Fibroblast of lung (primary cell): ENCODE data around the gene ECSCR. TPM values are rescaled to one million over a fixed set of nuclear protein-coding genes. Genes with fewer than 3 reads are reported as not detected.

Experiments
- DNase-seq, 2 donors: peaks; one replicate each; pipeline versions ENCODE4 v3.0.0 to v3.0.0-alpha.2; 2010; ENCODE audit warnings: low read depth in 2 of 2
- H2AFZ ChIP-seq: 2 replicates; pipeline ENCODE4 v1.5.1; 2012; ENCODE audit warnings: low read length, control low read depth, inconsistent platforms
- H3K27ac ChIP-seq: 2 replicates; pipeline ENCODE4 v1.5.1; 2011; ENCODE audit warnings: low read length, control low read depth; ENCODE audit not compliant: insufficient read depth
- H3K27me3 ChIP-seq: 2 replicates; pipeline ENCODE4 v1.5.1; 2011; ENCODE audit warnings: mild to moderate bottlenecking, low read length; ENCODE audit not compliant: control insufficient read depth, insufficient read depth
- H3K36me3 ChIP-seq: 2 replicates; pipeline ENCODE4 v1.5.1; 2011; ENCODE audit warnings: low read length; ENCODE audit not compliant: control insufficient read depth, insufficient read depth
- H3K4me1 ChIP-seq: 2 replicates; pipeline ENCODE4 v1.5.1; 2011; ENCODE audit warnings: low read length; ENCODE audit not compliant: control insufficient read depth, insufficient read depth; ENCODE audit errors: extremely low read depth
- H3K4me2 ChIP-seq: 2 replicates; pipeline ENCODE4 v1.5.1; 2011; ENCODE audit warnings: low read length, control low read depth; ENCODE audit not compliant: insufficient read depth; ENCODE audit errors: extremely low read depth
- H3K4me3 ChIP-seq, 4 experiments: fragments of 200-600 bp in 1 of 4; sonication (generic) in 1 of 4; replicated peaks in 1 of 4; 2 replicates each; pipeline ENCODE4 v1.5.1; 2011 to 2016; ENCODE audit warnings: low read length in 4 of 4, low read depth in 3 of 4, mild to moderate bottlenecking in 3 of 4, control low read depth in 2 of 4, inconsistent platforms in 1 of 4, mixed read lengths in 1 of 4; ENCODE audit not compliant: insufficient read depth in 1 of 4; ENCODE audit errors: control extremely low read depth in 1 of 4
- H3K79me2 ChIP-seq: 2 replicates; pipeline ENCODE4 v1.5.1; 2012; ENCODE audit warnings: mild to moderate bottlenecking, low read length, inconsistent platforms; ENCODE audit not compliant: control insufficient read depth, insufficient read depth
- H3K9ac ChIP-seq: 2 replicates; pipeline ENCODE4 v1.5.1; 2011; ENCODE audit warnings: mild to moderate bottlenecking, low read length, control low read depth; ENCODE audit not compliant: insufficient read depth
- H3K9me3 ChIP-seq: 2 replicates; pipeline ENCODE4 v1.5.1; 2012; ENCODE audit warnings: low read depth, low read length; ENCODE audit not compliant: control insufficient read depth, insufficient read depth
- H4K20me1 ChIP-seq: 2 replicates; pipeline ENCODE4 v1.5.1; 2011; ENCODE audit warnings: low read length; ENCODE audit not compliant: control insufficient read depth, insufficient read depth; ENCODE audit errors: extremely low read depth
- CTCF ChIP-seq, 2 donors: IDR thresholded peaks in 1 of 2; conservative IDR thresholded peaks in 1 of 2; 1 replicate in 1 of 2; 2 replicates in 1 of 2; pipeline ENCODE4 v1.5.1; 2011 to 2012; ENCODE audit warnings: low read length in 2 of 2, control low read depth in 1 of 2, inconsistent platforms in 1 of 2, low read depth in 1 of 2, mild to moderate bottlenecking in 1 of 2
- EZH2 ChIP-seq: IDR thresholded peaks from 2 replicates; pipeline ENCODE4 v1.5.1; 2012; ENCODE audit warnings: low read length, control low read depth, mild to moderate bottlenecking; ENCODE audit errors: missing control alignments
- polyA plus RNA-seq, 2 donors: library from polyadenylated mRNA; depleted of rRNA in 1 of 2; stranded (reverse) in 1 of 2; unstranded in 1 of 2; fragments of >200 nt; gene quantifications; 2 replicates each; pipeline ENCODE4 v1.2.1, GENCODE V29; 2011 to 2012; ENCODE audit warnings: missing spikeins in 1 of 2
- total RNA-seq: library from RNA; depleted of rRNA; stranded (reverse); fragments of >200 nt; gene quantifications from 2 replicates; pipeline ENCODE4 v1.2.1, GENCODE V29; 2014

ECSCR gene
- total and polyA plus RNA-seq, 2 donors (not counting 1 experiment from before 2014, with no cell fraction given) = 0.18 TPM; not detected in 1

- Histone ChIP-seq H3K9ac (no peak overlapping the region), H3K36me3 (peaks cover 2% of the 10 kb centered on the region), H2AFZ (no peak overlapping the region), H3K79me2 (no peaks in the 10 kb centered on the region), H3K27me3 (no peaks in the 10 kb centered on the region), H3K4me1 (peaks cover 3% of the 10 kb centered on the region), H4K20me1 (no peaks in the 10 kb centered on the region), H3K4me3 (no peak overlapping the region), H3K9me3 (no peaks in the 10 kb centered on the region), H3K27ac (no peak overlapping the region), H3K4me2 (no peak overlapping the region)
- TF ChIP-seq CTCF (conservative IDR thresholded peaks at IDR 0.05 in 1 of 2, IDR thresholded peaks at IDR 0.05 in 1 of 2; ENCODE audit: low read depth in 1 of 2, low read length in 2 of 2) (no peak), EZH2 (no peak)
- no peak for DNase-seq
Observed at GRCh38 chr5:139415869-139416268, 46.7 kb downstream of the ECSCR start.

- Histone ChIP-seq H3K4me2 (no peak overlapping the region), H3K4me1 (peaks cover 3% of the 10 kb centered on the region), H3K27me3 (no peaks in the 10 kb centered on the region), H3K36me3 (peaks cover 2% of the 10 kb centered on the region), H3K27ac (no peak overlapping the region), H2AFZ (no peak overlapping the region), H4K20me1 (no peaks in the 10 kb centered on the region), H3K79me2 (no peaks in the 10 kb centered on the region), H3K9me3 (no peaks in the 10 kb centered on the region), H3K9ac (no peak overlapping the region), H3K4me3 (no peak overlapping the region)
- no peak for DNase-seq
- no peak for TF ChIP-seq EZH2
- no peak for TF ChIP-seq CTCF (conservative IDR thresholded peaks at IDR 0.05 in 1 of 2, IDR thresholded peaks at IDR 0.05 in 1 of 2; ENCODE audit: low read depth in 1 of 2, low read length in 2 of 2)
Observed at GRCh38 chr5:139415221-139415861, 47.2 kb downstream of the ECSCR start.

GRCh38 chr5:139414581-139415130 lies 47.9 kb downstream of the ECSCR start:
- no peak for TF ChIP-seq EZH2
- TF ChIP-seq CTCF (conservative IDR thresholded peaks at IDR 0.05 in 1 of 2, IDR thresholded peaks at IDR 0.05 in 1 of 2; ENCODE audit: low read depth in 1 of 2, low read length in 2 of 2) = no peak
- Histone ChIP-seq H2AFZ (no peak overlapping the region), H3K27me3 (no peaks in the 10 kb centered on the region), H4K20me1 (no peaks in the 10 kb centered on the region), H3K4me2 (no peak overlapping the region), H3K36me3 (peaks cover 2% of the 10 kb centered on the region), H3K79me2 (no peaks in the 10 kb centered on the region), H3K27ac (no peak overlapping the region), H3K9ac (no peak overlapping the region), H3K4me3 (no peak overlapping the region), H3K4me1 (peaks cover 3% of the 10 kb centered on the region), H3K9me3 (no peaks in the 10 kb centered on the region)
- DNase-seq = peak in 1 of 2 donors; percentile 48
